ENCODE measurements around the gene TREX2.

GRCh38 chrX:153470411-153471363 is 24.8 kb upstream of the TREX2 start, which contains the start of gene HAUS7:
- TF ChIP-seq CTCF (IDR thresholded peaks at IDR 0.05), result peak; percentile 36 to 70
- TF ChIP-seq EP300 (IDR thresholded peaks at IDR 0.05), result no peak
- TF ChIP-seq POLR2AphosphoS5 (IDR thresholded peaks at IDR 0.05), result no peak
- no peak for TF ChIP-seq POLR2A (IDR thresholded peaks at IDR 0.05)
